Measurements from ENCODE around the gene NTN1.

NTN1 gene

GRCh38 chr17:9110501-9110900, 89.2 kb downstream of the NTN1 start:
- no peak overlapping the region for H3K27ac ChIP-seq (ENCODE audit: low read depth, low read length, poor library complexity, severe bottlenecking)
- no peak for TF ChIP-seq EZH2 (IDR thresholded peaks at IDR 0.05; ENCODE audit: borderline replicate concordance, low read length)
- TF ChIP-seq, protein P1, sequence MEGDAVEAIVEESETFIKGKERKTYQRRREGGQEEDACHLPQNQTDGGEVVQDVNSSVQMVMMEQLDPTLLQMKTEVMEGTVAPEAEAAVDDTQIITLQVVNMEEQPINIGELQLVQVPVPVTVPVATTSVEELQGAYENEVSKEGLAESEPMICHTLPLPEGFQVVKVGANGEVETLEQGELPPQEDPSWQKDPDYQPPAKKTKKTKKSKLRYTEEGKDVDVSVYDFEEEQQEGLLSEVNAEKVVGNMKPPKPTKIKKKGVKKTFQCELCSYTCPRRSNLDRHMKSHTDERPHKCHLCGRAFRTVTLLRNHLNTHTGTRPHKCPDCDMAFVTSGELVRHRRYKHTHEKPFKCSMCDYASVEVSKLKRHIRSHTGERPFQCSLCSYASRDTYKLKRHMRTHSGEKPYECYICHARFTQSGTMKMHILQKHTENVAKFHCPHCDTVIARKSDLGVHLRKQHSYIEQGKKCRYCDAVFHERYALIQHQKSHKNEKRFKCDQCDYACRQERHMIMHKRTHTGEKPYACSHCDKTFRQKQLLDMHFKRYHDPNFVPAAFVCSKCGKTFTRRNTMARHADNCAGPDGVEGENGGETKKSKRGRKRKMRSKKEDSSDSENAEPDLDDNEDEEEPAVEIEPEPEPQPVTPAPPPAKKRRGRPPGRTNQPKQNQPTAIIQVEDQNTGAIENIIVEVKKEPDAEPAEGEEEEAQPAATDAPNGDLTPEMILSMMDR (IDR thresholded peaks at IDR 0.05; ENCODE audit: low read length) = no peak

DNA sequence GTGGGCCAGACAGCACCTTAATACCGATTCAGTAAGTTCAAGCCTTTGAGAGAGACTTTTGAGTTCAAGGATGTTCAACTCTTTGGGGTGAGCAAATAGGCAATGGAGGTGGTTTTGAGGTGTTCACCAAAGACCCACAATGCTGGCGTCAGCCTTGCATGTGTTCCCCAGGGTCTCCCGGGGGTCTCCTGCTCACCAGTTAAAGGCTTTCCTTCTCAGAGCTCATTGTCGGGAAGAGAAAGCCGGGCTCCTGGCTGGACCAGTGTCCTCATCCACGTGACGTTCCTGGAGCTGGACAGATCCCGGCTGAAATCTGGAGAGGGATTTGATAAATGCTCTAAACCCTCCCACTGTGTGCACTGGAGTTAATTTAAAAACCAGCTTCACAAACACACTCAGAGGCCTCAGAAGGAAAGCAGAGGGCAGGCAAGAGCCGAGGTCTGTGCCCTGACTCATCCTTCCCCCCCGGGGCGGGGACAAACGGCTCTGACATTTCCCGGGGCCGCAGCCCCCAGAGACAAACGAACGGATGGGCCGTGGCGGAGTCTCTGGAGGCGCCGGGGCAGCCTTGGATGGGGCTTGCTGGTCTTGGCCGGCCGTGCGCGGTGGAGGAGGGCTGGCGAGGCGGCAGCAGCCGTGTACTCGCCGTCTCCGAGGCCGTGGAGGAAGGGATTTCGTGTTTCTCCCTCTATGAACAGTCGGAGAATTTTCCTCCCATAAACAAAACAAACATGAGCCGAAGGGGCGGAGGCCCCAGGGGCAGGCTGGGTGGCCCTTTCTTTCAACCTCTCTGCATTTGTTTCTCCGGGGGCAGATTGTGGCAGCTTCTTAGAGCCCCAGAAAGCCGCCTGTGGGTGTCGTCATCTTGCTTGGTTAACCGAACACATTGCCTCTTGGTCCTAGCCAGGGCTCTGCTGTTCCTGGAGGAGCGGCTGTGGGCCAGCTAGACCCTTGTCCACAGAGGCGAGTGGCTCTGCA, 94.2 kb downstream of the NTN1 start:
- Histone ChIP-seq H3K27ac (ENCODE audit: low read depth, low read length, poor library complexity, severe bottlenecking) (no peak overlapping the region), H4K20me1 (ENCODE audit: insufficient read depth, low read length) (no peaks in the 10 kb centered on the region), H3K27me3 (ENCODE audit: insufficient read depth, low read length) (0 out of 2 replicates have a peak, but pooled peaks cover 7% of the 10 kb centered on the region), H3F3A (ENCODE audit: insufficient read depth, low read length) (no peaks in the 10 kb centered on the region), H3K9me3 (ENCODE audit: low read length) (no peaks in the 10 kb centered on the region), H3K4me1 (ENCODE audit: insufficient read depth, low read length, severe bottlenecking) (no peaks in the 10 kb centered on the region), H2AFZ (ENCODE audit: low read length) (no peak overlapping the region), H3K4me3 (ENCODE audit: low read depth, low read length, poor library complexity, severe bottlenecking) (no peak overlapping the region), H3K36me3 (ENCODE audit: insufficient read depth, low read length) (no peaks in the 10 kb centered on the region), H3K79me2 (ENCODE audit: insufficient read depth, low read length) (no peaks in the 10 kb centered on the region), H3K9ac (ENCODE audit: low read length) (no peak overlapping the region), H3K9me2 (ENCODE audit: low read depth, low read length) (no peaks in the 10 kb centered on the region), H3K4me2 (ENCODE audit: low read length) (no peak overlapping the region)
- TF ChIP-seq EZH2 (IDR thresholded peaks at IDR 0.05; ENCODE audit: borderline replicate concordance, low read length) = no peak
- TF ChIP-seq, protein P1 (IDR thresholded peaks at IDR 0.05; ENCODE audit: low read length) = no peak

More at GRCh38 chr17:9110501-9110900, 89.2 kb downstream of the NTN1 start:
- H2AFZ ChIP-seq (ENCODE audit: low read length) = no peak overlapping the region
- H3K9me3 ChIP-seq (ENCODE audit: low read length) = no peaks in the 10 kb centered on the region
- no peak overlapping the region for H3K4me3 ChIP-seq (ENCODE audit: low read depth, low read length, poor library complexity, severe bottlenecking)
- no peaks in the 10 kb centered on the region for H3K9me2 ChIP-seq (ENCODE audit: low read depth, low read length)
- no peak overlapping the region for H3K9ac ChIP-seq (ENCODE audit: low read length)
- H3K27me3 ChIP-seq (ENCODE audit: insufficient read depth, low read length) = 0 out of 2 replicates have a peak, but pooled peaks cover 6% of the 10 kb centered on the region
- no peaks in the 10 kb centered on the region for H3K36me3 ChIP-seq (ENCODE audit: insufficient read depth, low read length)
- H3K79me2 ChIP-seq (ENCODE audit: insufficient read depth, low read length) = no peaks in the 10 kb centered on the region
- H3F3A ChIP-seq (ENCODE audit: insufficient read depth, low read length) = no peaks in the 10 kb centered on the region
- no peak overlapping the region for H3K4me2 ChIP-seq (ENCODE audit: low read length)
- no peaks in the 10 kb centered on the region for H3K4me1 ChIP-seq (ENCODE audit: insufficient read depth, low read length, severe bottlenecking)
- H4K20me1 ChIP-seq (ENCODE audit: insufficient read depth, low read length) = no peaks in the 10 kb centered on the region

DNA sequence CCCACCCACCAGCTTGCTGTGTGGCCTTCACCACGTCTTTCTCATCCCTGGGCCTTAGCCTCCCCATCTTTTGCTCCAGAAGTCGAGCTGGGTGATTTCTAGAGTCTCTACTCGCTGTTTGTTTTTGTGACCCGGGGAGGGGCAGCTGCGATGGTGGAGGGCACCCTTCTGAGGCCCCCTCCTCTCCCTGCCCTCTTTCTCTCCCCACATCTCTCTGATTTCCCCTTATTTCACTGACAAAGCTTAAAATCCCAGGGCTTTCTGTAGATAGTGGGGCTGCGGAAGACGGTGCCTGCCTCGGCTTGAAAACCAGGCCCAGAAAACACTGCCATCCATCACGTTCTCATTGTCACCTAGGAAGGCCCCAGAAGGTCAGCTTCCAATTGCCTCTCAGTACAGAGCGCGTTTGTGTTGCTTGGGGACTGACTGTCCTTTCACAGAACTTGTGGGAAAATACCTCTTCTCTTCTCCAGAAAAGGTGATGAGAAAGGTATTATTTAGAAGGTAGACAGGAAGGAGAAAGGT, 95.1 kb downstream of the NTN1 start:
- H3K9me3 ChIP-seq (ENCODE audit: low read length) = no peaks in the 10 kb centered on the region
- no peaks in the 10 kb centered on the region for H3K79me2 ChIP-seq (ENCODE audit: insufficient read depth, low read length)
- H3K27ac ChIP-seq (ENCODE audit: low read depth, low read length, poor library complexity, severe bottlenecking) = no peak overlapping the region
- TF ChIP-seq, protein P1 (IDR thresholded peaks at IDR 0.05; ENCODE audit: low read length) = no peak
- no peak for TF ChIP-seq EZH2 (IDR thresholded peaks at IDR 0.05; ENCODE audit: borderline replicate concordance, low read length)
- no peak overlapping the region for H3K4me2 ChIP-seq (ENCODE audit: low read length)
- H2AFZ ChIP-seq (ENCODE audit: low read length) = no peak overlapping the region
- H3K27me3 ChIP-seq (ENCODE audit: insufficient read depth, low read length) = 0 out of 2 replicates have a peak, but pooled peaks cover 7% of the 10 kb centered on the region
- H3K36me3 ChIP-seq (ENCODE audit: insufficient read depth, low read length) = no peaks in the 10 kb centered on the region
- H3K4me1 ChIP-seq (ENCODE audit: insufficient read depth, low read length, severe bottlenecking) = no peaks in the 10 kb centered on the region
- no peak overlapping the region for H3K4me3 ChIP-seq (ENCODE audit: low read depth, low read length, poor library complexity, severe bottlenecking)
- H3K9ac ChIP-seq (ENCODE audit: low read length) = no peak overlapping the region
- no peaks in the 10 kb centered on the region for H3F3A ChIP-seq (ENCODE audit: insufficient read depth, low read length)
- no peaks in the 10 kb centered on the region for H3K9me2 ChIP-seq (ENCODE audit: low read depth, low read length)
- H4K20me1 ChIP-seq (ENCODE audit: insufficient read depth, low read length) = no peaks in the 10 kb centered on the region

All from OCI-LY1 (cell line).